CD4-positive, alpha-beta T cell treated with Interleukin-17A for 1 hour (primary cell): ENCODE results near the gene KSR2.

Experiments used
- DNase-seq: peaks from one replicate; pipeline ENCODE4 v3.0.0-alpha.2; 2020

The KSR2 gene

DNA sequence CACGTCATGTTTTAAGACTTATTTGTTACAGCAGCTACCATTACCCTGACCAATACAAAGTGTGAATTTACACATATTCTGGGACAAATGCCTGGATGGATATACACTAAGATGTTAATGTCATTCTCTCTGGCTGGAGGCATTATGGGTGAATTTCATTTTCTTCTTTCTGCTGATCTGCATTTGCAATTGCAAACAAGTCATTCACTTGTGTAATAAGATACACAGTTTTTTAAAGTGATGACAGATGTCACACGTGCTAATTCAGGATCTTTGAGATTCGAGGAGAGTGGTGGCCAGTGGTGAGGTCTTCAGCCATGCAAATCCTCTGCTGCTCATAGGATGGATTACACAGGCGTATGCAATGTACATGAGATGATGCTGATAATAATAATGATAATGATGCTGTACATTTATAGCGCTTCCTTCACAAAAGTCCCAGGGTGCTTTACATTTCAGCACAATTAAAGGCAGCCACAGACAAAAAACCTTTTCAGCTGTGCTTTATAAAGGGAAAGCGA, 451.5 kb downstream of the KSR2 start:
- DNase-seq, result no peak

DNA sequence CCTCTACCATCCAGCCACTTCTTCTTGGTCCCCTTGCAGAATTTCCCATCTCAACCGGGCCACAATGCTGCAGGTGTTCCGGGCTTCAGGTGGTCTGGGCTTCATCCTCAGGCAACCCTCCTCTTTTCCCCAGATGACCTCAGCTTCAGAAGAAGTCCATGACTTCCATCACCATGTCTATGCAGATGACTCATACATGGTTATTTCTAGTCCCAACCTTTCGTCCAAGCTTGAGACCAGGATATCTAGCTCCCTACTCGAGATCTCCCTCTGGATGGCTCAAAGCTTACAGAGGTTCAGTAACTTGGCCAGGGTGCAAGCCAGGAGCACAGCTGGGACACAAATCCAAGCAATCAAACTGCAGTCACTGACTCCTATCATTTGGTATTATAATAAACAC, 452.8 kb downstream of the KSR2 start:
- DNase-seq, result no peak

DNA sequence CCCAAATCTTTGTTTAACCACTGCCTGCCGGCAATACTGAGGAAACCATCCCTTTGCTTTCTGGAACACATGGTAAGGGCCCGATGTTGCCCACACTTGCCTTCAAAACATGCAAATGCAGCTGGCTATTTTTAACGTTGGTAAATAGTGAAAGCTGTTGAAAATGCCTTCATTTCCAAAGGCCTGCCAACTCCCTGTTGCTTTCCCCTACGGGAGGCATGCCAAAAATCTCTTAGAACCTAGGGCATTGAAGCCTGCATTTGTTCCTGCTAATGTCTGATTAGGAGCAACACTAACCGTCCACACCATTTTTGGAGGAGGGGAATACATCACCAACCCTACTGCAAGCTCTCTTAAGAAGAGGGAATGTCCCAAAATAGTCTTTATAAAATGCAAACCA, 454.8 kb downstream of the KSR2 start:
- DNase-seq, result no peak

DNA sequence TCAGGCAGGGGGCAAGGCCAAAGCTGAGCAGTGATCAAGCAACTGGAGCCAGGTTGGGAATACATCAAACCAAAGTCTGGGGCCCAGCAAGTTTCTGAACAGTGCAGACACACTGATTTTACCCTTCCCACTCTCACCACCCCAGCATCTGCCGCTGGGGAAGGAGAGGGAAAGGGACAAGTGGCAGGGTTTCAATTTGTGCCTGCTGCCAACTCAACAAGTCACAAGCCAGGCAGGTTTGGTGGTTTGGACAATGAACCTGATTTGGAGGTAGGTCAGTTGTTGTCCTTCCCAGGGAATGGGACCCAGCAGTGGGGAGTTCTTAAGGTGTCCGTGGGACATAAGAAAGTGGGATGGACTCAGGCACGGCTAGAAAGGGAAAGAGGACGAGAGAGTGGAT, 455.4 kb downstream of the KSR2 start:
- DNase-seq, result no peak

DNA sequence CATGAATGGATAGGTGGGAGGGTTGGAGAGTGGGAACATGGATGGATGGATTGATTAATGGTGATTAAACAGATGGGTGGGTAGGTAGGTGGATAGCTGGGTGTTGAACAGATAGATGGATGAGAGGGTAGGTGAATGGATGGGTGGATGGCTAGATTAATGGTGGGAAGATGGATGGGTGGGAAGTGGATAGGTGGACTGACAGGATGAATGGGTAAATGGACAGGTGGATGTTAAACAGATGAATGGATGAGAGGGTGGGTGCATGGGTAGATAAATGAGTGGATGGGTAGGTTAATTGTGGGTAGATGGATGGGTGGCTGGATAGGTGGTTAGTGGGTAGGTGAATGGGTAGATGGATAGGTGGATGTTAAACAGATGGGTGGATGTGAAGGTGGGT, 460.3 kb downstream of the KSR2 start:
- DNase-seq, result no peak

- DNase-seq, result no peak
These were observed 461.2 kb downstream of the KSR2 start for GRCh38 chr12:117507548-117507947.

GRCh38 chr12:117506333-117506732, 462.5 kb downstream of the KSR2 start:
- no peak for DNase-seq

DNA sequence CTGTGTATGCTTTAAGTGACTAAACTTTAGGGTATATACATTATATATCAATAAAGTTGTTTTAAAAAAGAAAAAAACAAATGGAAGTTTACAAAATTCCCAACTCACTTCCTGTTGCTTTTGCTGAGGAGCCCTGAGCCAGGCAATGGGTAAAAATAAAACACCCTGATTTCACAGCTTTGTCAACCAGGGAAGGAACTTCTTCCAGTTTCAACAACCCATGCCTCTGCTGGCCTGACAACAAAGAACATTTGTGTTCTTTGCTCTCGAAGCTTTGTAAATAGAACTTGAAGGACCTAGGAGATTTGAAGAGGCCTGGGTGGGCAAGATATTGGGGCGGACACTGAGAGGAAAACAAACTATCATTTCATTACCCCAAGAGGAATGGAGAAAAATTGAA, 466.2 kb downstream of the KSR2 start:
- no peak for DNase-seq

- no peak for DNase-seq
These were observed 466.6 kb downstream of the KSR2 start for GRCh38 chr12:117502233-117502632.

- DNase-seq, result no peak
These were observed 467.5 kb downstream of the KSR2 start for GRCh38 chr12:117501076-117501869.

- DNase-seq, result no peak
These were observed 468.9 kb downstream of the KSR2 start for GRCh38 chr12:117499759-117500485.

DNA sequence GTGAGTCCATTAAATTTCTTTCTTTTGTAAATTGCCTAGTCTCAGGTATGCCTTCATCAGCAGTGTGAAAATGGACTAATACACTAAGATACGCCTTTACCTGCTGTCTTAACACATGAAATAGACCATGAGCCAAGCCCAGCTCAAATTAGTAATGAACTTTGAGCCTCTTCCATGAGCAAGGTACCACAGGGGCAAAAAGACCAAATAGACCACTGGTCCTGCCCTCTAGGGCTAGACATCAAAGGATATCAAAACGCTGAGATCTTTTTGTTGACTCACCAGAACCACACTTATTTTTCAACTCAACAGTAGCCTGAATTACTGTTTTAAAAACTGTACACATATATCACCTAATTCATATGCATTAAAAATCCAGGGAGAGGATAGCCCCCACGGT, 469.9 kb downstream of the KSR2 start:
- DNase-seq, result no peak

GRCh38 chr12:117498256-117498655, 470.5 kb downstream of the KSR2 start:
- no peak for DNase-seq

DNA sequence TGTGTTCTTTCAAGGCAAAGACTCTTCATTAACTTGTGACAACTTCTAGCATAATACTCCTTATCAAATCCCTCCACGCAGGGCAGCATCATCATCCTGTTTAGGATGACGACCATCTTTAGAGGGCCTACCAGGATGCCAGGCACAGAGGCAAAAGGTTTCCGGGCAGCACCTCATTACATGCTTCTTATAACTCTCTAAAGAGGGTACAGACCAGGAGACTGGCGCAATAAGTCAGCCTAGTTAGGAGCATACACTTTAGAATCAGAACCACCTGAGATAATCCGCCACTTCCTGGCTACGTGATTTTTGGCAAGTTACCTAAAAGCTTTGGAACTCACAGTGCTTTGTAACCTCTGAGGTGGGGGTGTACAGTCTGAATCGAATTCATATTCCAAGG, 471.4 kb downstream of the KSR2 start:
- DNase-seq, result no peak

DNA sequence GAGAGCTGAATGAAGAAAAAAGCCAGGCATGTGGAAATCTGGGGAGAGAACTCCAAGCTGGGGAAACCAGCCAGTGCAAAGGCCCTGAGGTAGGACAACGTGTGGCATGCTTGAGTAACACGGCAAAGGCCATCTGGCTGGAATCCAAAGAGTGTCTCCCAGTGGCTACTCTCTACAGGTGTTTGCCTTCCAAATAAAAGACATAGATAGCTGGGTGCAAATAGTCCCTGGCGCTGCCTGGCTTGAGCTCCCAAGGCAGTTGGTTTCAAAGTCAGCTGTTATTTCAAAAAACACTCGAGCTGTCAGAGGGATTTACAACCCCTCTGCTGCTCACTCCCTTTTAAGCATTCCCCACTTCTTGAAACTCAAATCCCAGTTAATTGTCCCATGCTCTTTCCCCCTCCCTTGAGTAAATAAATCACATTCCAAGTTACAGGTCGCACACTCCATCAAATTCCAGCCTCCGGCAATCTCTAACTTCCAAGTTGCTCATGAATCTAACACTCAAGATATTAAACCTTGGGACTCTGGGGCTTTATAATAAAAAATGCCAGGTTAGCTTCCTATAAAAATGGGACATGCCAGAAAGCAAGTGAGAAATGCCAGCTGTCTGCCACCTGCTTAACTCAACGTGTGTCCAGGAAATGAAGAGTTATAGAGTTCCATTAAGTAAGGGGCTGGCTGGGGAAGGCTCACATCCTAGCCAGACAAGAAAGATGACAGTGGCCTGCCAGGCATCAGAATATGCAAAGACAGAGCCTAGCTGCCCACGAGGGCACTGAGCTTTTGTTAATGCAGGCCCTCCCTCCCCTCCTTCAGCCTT, 473.7 kb downstream of the KSR2 start:
- no peak for DNase-seq

GRCh38 chr12:117491711-117492110, 477.1 kb downstream of the KSR2 start:
- no peak for DNase-seq

GRCh38 chr12:117490130-117490529, 478.7 kb downstream of the KSR2 start:
- no peak for DNase-seq

- DNase-seq, result no peak
These were observed 479.1 kb downstream of the KSR2 start for GRCh38 chr12:117489671-117490070.

- DNase-seq, result no peak
These were observed 481.7 kb downstream of the KSR2 start for GRCh38 chr12:117486840-117487659.

DNA sequence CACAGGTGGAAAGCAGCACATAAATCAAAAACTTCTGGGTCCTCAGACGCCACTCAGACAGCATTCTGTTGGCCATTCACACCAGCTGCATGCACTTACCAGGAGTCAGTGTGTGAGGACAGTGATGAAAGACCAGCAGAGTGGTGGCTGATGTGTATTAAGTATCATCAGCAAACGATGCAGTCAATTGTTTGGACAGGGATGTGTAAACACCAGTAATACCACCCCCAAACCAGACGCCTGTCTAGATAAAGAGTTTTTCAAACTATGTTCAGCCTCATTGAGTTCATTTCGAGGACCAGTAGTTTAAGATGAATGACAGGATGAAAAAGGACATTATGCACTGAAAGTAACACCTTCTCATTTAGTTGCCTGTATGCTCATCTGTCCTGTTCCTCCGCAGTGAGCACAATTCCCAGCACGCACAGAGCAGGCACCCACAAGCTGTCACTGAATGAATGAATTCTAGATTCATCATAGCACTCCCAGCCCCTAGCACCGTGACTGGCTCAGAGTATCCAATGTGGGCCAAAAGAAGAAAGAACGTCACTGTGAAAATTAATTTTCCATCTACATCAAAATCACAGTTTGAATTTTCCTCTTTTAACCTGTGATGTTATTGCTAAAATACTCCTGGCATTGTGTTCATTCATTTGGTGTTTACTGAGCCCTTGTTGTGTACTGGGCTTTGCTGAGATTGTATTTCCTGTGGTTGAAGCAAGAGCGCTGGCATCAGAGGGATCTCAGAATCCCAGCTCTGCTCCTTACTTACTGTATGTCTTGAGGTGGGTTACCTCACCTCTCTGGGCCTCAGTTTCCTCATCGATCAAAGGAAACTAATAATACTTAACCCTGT, 482.6 kb downstream of the KSR2 start:
- no peak for DNase-seq

GRCh38 chr12:117484901-117485300, 483.9 kb downstream of the KSR2 start:
- DNase-seq, result no peak

- no peak for DNase-seq
These were observed 485.3 kb downstream of the KSR2 start for GRCh38 chr12:117483501-117483900.
